SU-DHL-6 (cell line): ENCODE data around the gene CRCP.

Source experiments
- H2AFZ ChIP-seq: fragments of 200-600 bp; sonication (generic); 2 replicates; pipeline ENCODE4 v1.6.1; 2014; ENCODE audit warnings: low read depth, mild to moderate bottlenecking, moderate library complexity, mixed read lengths, antibody characterized with exemption, low read length; ENCODE audit not compliant: severe bottlenecking
- H3F3A ChIP-seq: fragments of 200-600 bp; shearing (Covaris generic); 2 replicates; pipeline ENCODE4 v1.6.0; 2016; ENCODE audit warnings: antibody characterized with exemption, mild to moderate bottlenecking; ENCODE audit not compliant: insufficient read depth
- H3K27ac ChIP-seq: fragments of 200-600 bp; sonication (generic); 2 replicates; pipeline ENCODE4 v1.5.1; 2016; ENCODE audit warnings: low read depth, mild to moderate bottlenecking, low read length, moderate library complexity, mixed read lengths
- H3K27me3 ChIP-seq: fragments of 200-600 bp; sonication (generic), shearing (Covaris generic); 2 replicates; pipeline ENCODE4 v1.6.0; 2014; ENCODE audit warnings: mild to moderate bottlenecking, low read length
- H3K36me3 ChIP-seq: fragments of 200-600 bp; sonication (generic); 2 replicates; pipeline ENCODE4 v1.6.1; 2014; ENCODE audit warnings: mild to moderate bottlenecking, low read length, mixed read lengths
- H3K4me2 ChIP-seq: fragments of 300-600, 200-600 bp; shearing (Covaris generic), sonication (generic); 2 replicates; pipeline ENCODE4 v1.6.0; 2014; ENCODE audit warnings: low read length, low read depth, mild to moderate bottlenecking; ENCODE audit not compliant: poor library complexity, severe bottlenecking
- H3K4me3 ChIP-seq: fragments of 200-600 bp; sonication (generic); 2 replicates; pipeline ENCODE4 v1.5.1; 2014; ENCODE audit warnings: antibody characterized with exemption, low read length, mild to moderate bottlenecking, mixed read lengths; ENCODE audit not compliant: insufficient read depth, poor library complexity, severe bottlenecking
- H3K79me2 ChIP-seq: fragments of 200-600 bp; sonication (generic); 2 replicates; pipeline ENCODE4 v1.6.1; 2014; ENCODE audit warnings: mild to moderate bottlenecking, low read length, moderate library complexity; ENCODE audit not compliant: insufficient read depth
- H3K9ac ChIP-seq: fragments of 200-600 bp; sonication (generic); 2 replicates; pipeline ENCODE4 v1.7.0; 2014; ENCODE audit warnings: mild to moderate bottlenecking, low read length
- H3K9me2 ChIP-seq: fragments of 200-600 bp; sonication (generic); replicated peaks from 2 replicates; pipeline ENCODE4 v1.6.1; 2014; ENCODE audit warnings: low read length; ENCODE audit not compliant: insufficient read depth
- H3K9me3 ChIP-seq: fragments of 200-600 bp; sonication (generic); 2 replicates; pipeline ENCODE4 v1.6.1; 2014; ENCODE audit warnings: low read length, mixed read lengths; ENCODE audit not compliant: insufficient read depth
- H4K20me1 ChIP-seq: fragments of 200-600 bp; sonication (generic); 2 replicates; pipeline ENCODE4 v1.6.1; 2014; ENCODE audit warnings: low read depth, mild to moderate bottlenecking, antibody characterized with exemption, low read length, moderate library complexity, mixed read lengths
- CTCF ChIP-seq: fragments of 200-600 bp; sonication (generic); IDR thresholded peaks from one replicate; pipeline ENCODE4 v1.5.1; 2017; ENCODE audit warnings: antibody characterized with exemption, mild to moderate bottlenecking, low read length, moderate library complexity; ENCODE audit not compliant: insufficient read depth, poor library complexity, severe bottlenecking
- EZH2phosphoT487 ChIP-seq: fragments of 200-600 bp; sonication (generic), shearing (Covaris generic); conservative IDR thresholded peaks from 2 replicates; pipeline ENCODE4 v1.6.1; 2018; ENCODE audit warnings: mild to moderate bottlenecking, antibody characterized with exemption, low read length, moderate library complexity, mixed read lengths

The CRCP gene

GRCh38 chr7:66157060-66157459 is 42.4 kb downstream of the CRCP start:
- Histone ChIP-seq H3K9ac (no peak overlapping the region), H2AFZ (no peak overlapping the region), H3K79me2 (no peaks in the 10 kb centered on the region), H3K4me3 (no peak overlapping the region), H3F3A (0 out of 2 replicates have a peak, but pooled peaks cover 4% of the 10 kb centered on the region), H3K4me2 (no peak overlapping the region), H3K27ac (no peak overlapping the region), H3K9me2 (no peaks in the 10 kb centered on the region), H3K27me3 (no peaks in the 10 kb centered on the region), H3K36me3 (peaks cover 34% of the 10 kb centered on the region), H4K20me1 (peaks cover under 1% of the 10 kb centered on the region; the same call in 1 of the 2 replicates), H3K9me3 (no peaks in the 10 kb centered on the region)
- no peak for TF ChIP-seq EZH2phosphoT487
- no peak for TF ChIP-seq CTCF

- no peak overlapping the region for H3K4me2 ChIP-seq
- no peaks in the 10 kb centered on the region for H4K20me1 ChIP-seq
- H3K9me3 ChIP-seq: no peaks in the 10 kb centered on the region
- 0 out of 2 replicates have a peak, but pooled peaks cover 6% of the 10 kb centered on the region for H3K36me3 ChIP-seq
- H3K27ac ChIP-seq: no peak overlapping the region
- no peaks in the 10 kb centered on the region for H3K9me2 ChIP-seq
- no peak overlapping the region for H3K9ac ChIP-seq
- H3K4me3 ChIP-seq: no peak overlapping the region
- no peak overlapping the region for H2AFZ ChIP-seq
- TF ChIP-seq CTCF: no peak
- TF ChIP-seq EZH2phosphoT487: no peak
- no peaks in the 10 kb centered on the region for H3F3A ChIP-seq
- H3K27me3 ChIP-seq: no peaks in the 10 kb centered on the region
- no peaks in the 10 kb centered on the region for H3K79me2 ChIP-seq
These were observed 48.0 kb downstream of the CRCP start for GRCh38 chr7:66162622-66163021.

GRCh38 chr7:66163186-66163610 is 48.6 kb downstream of the CRCP start:
- Histone ChIP-seq H3F3A (no peaks in the 10 kb centered on the region), H3K79me2 (no peaks in the 10 kb centered on the region)
- TF ChIP-seq EZH2phosphoT487 (no peak), CTCF (no peak)

More at GRCh38 chr7:66163186-66163610, 48.6 kb downstream of the CRCP start:
- Histone ChIP-seq H3K27ac (no peak overlapping the region), H3K9ac (no peak overlapping the region), H4K20me1 (no peaks in the 10 kb centered on the region), H3K9me3 (no peaks in the 10 kb centered on the region), H2AFZ (no peak overlapping the region), H3K36me3 (0 out of 2 replicates have a peak, but pooled peaks cover 5% of the 10 kb centered on the region), H3K4me2 (no peak overlapping the region), H3K4me3 (no peak overlapping the region), H3K9me2 (no peaks in the 10 kb centered on the region), H3K27me3 (no peaks in the 10 kb centered on the region)
